ENCODE results near the gene CLN5. TPM values are rescaled to one million over a fixed set of nuclear protein-coding genes. Genes with fewer than 3 reads are reported as not detected.

CLN5 gene
- total and polyA plus RNA-seq, 2 of the 13 experiments (the other 11 are each of a cell fraction or from before 2014, with no cell fraction given): 10.1 to 13.7 TPM

GRCh38 chr13:76948149-76948548, 43.7 kb upstream of the CLN5 start, which contains the start of gene ACOD1:
Gene ACOD1, plus strand, starts transcription at chr13:76948511. Its CDS starts 48 bp downstream, at chr13:76948559.
- no peaks in the 10 kb centered on the region for H3K4me1 ChIP-seq (ENCODE audit: insufficient read depth, low read length)
- ChIA-PET CTCF (ENCODE audit: low intra/inter-chr PET ratio, low total read pairs) (no interaction called here), POLR2A (no interaction called here)
- no peaks in the 10 kb centered on the region for H4K20me1 ChIP-seq (ENCODE audit: insufficient read depth, low read length)
- no peak within 1 kb of the TSS for H3K4me3 ChIP-seq (replicated peaks in 1 of 3; ENCODE audit: insufficient read depth in 1 of 3, low read depth in 2 of 3, low read length in 3 of 3)
- intact Hi-C loops (cut with micrococcal nuclease; ENCODE audit: unreplicated experiment) (no loop called here), in situ Hi-C loops (cut with HindIII; ENCODE audit: extremely low pct_ligation_motif_present, low pct_unique_long_range_greater_than_20kb) (no loop called here)
- H2AFZ ChIP-seq (ENCODE audit: low read length): no peak within 1 kb of the TSS
- H3K4me2 ChIP-seq (ENCODE audit: low read depth, low read length): no peak within 1 kb of the TSS
- BruUV-seq (replicated peaks): no TSS peak
- no peak for FAIRE-seq
- no peak for DNase-seq (ENCODE audit: low spot score)
- TF ChIP-seq ZFP82 (CRISPR knock-in tag; IDR thresholded peaks at IDR 0.05; ENCODE audit: borderline replicate concordance) (no peak), ERF (CRISPR knock-in tag; IDR thresholded peaks at IDR 0.05) (no peak), ZSCAN30 (CRISPR knock-in tag; IDR thresholded peaks at IDR 0.05) (no peak), ZNF460 (CRISPR knock-in tag; IDR thresholded peaks at IDR 0.05; ENCODE audit: borderline replicate concordance) (no peak), HDAC6 (IDR thresholded peaks at IDR 0.05; ENCODE audit: low read depth, low read length) (no peak), ZFP37 (CRISPR knock-in tag; IDR thresholded peaks at IDR 0.05; ENCODE audit: borderline replicate concordance) (no peak), PTBP1 (IDR thresholded peaks at IDR 0.05; ENCODE audit: low read depth, low read length, poor library complexity, severe bottlenecking) (no peak), PRMT3 (CRISPR knock-in tag; IDR thresholded peaks at IDR 0.05; ENCODE audit: borderline replicate concordance, low read depth) (no peak), ZBTB39 (CRISPR knock-in tag; IDR thresholded peaks at IDR 0.05) (no peak), ZNF337 (CRISPR knock-in tag; IDR thresholded peaks at IDR 0.05; ENCODE audit: borderline replicate concordance, low read depth) (no peak)
- no peak within 1 kb of the TSS for H3K9ac ChIP-seq (ENCODE audit: insufficient read depth, low read depth, low read length)
- no peaks in the 10 kb centered on the region for H3K9me3 ChIP-seq (ENCODE audit: low read length)
- no peak within 1 kb of the TSS for H3K27ac ChIP-seq (ENCODE audit: extremely low read length, insufficient read depth, low read length)
- ATAC-seq: no peak
- WGBS (ENCODE audit: low lambda C conversion rate): 4% methylated on average over 2 of the region's 2 CpGs
- H3K79me2 ChIP-seq (ENCODE audit: insufficient read depth, low read length): no peaks in the 10 kb centered on the region
- H3K36me3 ChIP-seq (replicated peaks in 1 of 2; ENCODE audit: control insufficient read depth in 1 of 2, insufficient read depth in 2 of 2, low read length in 2 of 2): no peaks in the 10 kb centered on the region
- no peaks in the 10 kb centered on the region; a peak in 1 of 5 replicates for H3K27me3 ChIP-seq (ENCODE audit: control insufficient read depth in 1 of 2, insufficient read depth in 2 of 2, low read length in 2 of 2)

Measured in HepG2 (cell line).